ENCODE results near the gene ARL15.

DNA sequence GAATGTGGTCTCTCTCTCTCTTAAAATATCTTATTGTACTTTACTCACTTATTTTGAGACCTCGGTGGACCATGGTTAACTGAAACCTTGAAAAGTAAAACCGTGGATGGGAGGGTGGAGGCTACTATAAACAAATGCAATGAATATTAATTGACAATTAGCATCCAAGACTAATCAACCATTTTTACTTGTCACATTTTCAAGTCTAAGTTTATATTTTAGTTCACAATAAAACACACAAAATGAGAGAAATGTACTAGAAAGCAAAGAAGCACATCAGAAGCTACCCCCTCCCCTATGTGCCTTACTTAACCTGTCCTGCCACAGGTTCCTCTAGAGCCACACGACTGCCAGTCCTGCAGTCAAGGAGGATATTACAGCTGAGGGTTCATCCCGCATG lies 4.6 kb downstream of the ARL15 start:
- TF ChIP-seq CTCF (conservative IDR thresholded peaks at IDR 0.05) = no peak
- TF ChIP-seq EZH2 (IDR thresholded peaks at IDR 0.05; ENCODE audit: low read depth) = no peak
